GM12878 (cell line): ENCODE measurements around the gene GPR39. TPM values are rescaled to one million over a fixed set of nuclear protein-coding genes. Genes with fewer than 3 reads are reported as not detected.

Experiments used
- ATAC-seq: fragments of 200-7000 bp; cut with Tn5 transposase; 3 replicates; pipeline ENCODE4 v1.9.1; 2020; ENCODE audit warnings: mild to moderate bottlenecking, moderate library complexity
- BruUV-seq: library from RNA; stranded (reverse); fragments of 400-500 nt; replicated peaks from 2 replicates; lab custom pipeline; 2021; lab: Mats Ljungman, UMichigan
- CTCF ChIA-PET: fragments of 300-600 bp; sonication (Branson Sonifier 250); formaldehyde crosslinking; extraction: SDS; loops from one replicate; lab custom pipeline; 2021; ENCODE audit warnings: inconsistent platforms; lab: Yijun Ruan, JAX
- POLR2A ChIA-PET: fragments of 350-600 bp; formaldehyde crosslinking; extraction: SDS; loops from one replicate; lab custom pipeline; 2021; ENCODE audit warnings: inconsistent platforms; lab: Charles Lee
- RAD21 ChIA-PET: fragments of 300-600 bp; sonication (Branson Sonifier 250); formaldehyde crosslinking; loops from one replicate; lab custom pipeline; 2023; ENCODE audit warnings: antibody characterized with exemption; ENCODE audit not compliant: unreplicated experiment; lab: Charles Lee
- SMC1A ChIA-PET: fragments of 300-600 bp; sonication (Branson Sonifier 250); formaldehyde crosslinking; loops from one replicate; lab custom pipeline; 2023; ENCODE audit not compliant: unreplicated experiment, uncharacterized antibody; lab: Charles Lee
- DNase-seq: peaks from one replicate; pipeline ENCODE4 v3.0.0-alpha.2; 2011; ENCODE audit warnings: low read depth, low spot score
- FAIRE-seq: peaks from 3 replicates; lab custom pipeline; 2011; peaks lifted over from hg19 to GRCh38; lab: Jason Lieb, UNC
- H2AFZ ChIP-seq: 2 replicates; pipeline ENCODE4 v1.6.0; 2011; ENCODE audit warnings: low read depth, low read length, control low read depth; ENCODE audit not compliant: control insufficient read depth
- H3K27ac ChIP-seq: 2 replicates; pipeline ENCODE4 v1.5.1; 2011; ENCODE audit warnings: control low read depth; ENCODE audit not compliant: control insufficient read depth, insufficient read depth
- H3K27me3 ChIP-seq, 2 experiments: replicated peaks in 1 of 2; 2 replicates each; pipeline versions ENCODE4 v1.6.0 to v1.6.1; 2011; ENCODE audit warnings: low read length in 1 of 2; ENCODE audit not compliant: control insufficient read depth in 2 of 2, insufficient read depth in 2 of 2
- H3K36me3 ChIP-seq, 2 experiments: 2 replicates each; pipeline ENCODE4 v1.5.1; 2011; ENCODE audit warnings: low read length in 1 of 2; ENCODE audit not compliant: control insufficient read depth in 2 of 2, insufficient read depth in 2 of 2
- H3K4me1 ChIP-seq: 2 replicates; pipeline ENCODE4 v1.6.1; 2011; ENCODE audit warnings: mild to moderate bottlenecking, low read length, moderate library complexity, mixed read lengths; ENCODE audit not compliant: control insufficient read depth, insufficient read depth
- H3K4me2 ChIP-seq: 2 replicates; pipeline ENCODE4 v1.6.0; 2011; ENCODE audit warnings: control low read depth; ENCODE audit not compliant: control insufficient read depth, insufficient read depth
- H3K4me3 ChIP-seq: fragments of 200-600 bp; sonication (generic); 2 replicates; pipeline ENCODE4 v1.5.1; 2016
- H3K79me2 ChIP-seq: 2 replicates; pipeline ENCODE4 v1.6.0; 2011; ENCODE audit warnings: low read length; ENCODE audit not compliant: control insufficient read depth, insufficient read depth
- H3K9ac ChIP-seq: 2 replicates; pipeline ENCODE4 v1.8.0; 2011; ENCODE audit warnings: low read length, control low read depth, mixed read lengths; ENCODE audit not compliant: control insufficient read depth, insufficient read depth
- H3K9me3 ChIP-seq: replicated peaks from 3 replicates; pipeline ENCODE4 v1.5.1; 2011; ENCODE audit warnings: mild to moderate bottlenecking, low read length; ENCODE audit not compliant: control insufficient read depth, insufficient read depth
- H4K20me1 ChIP-seq: 2 replicates; pipeline ENCODE4 v1.6.0; 2011; ENCODE audit not compliant: control insufficient read depth, insufficient read depth
- BRCA1 ChIP-seq: IDR thresholded peaks from 2 replicates; pipeline ENCODE4 v1.6.1; 2011; ENCODE audit warnings: low read depth, low read length, improper control_type of control experiment
- CBFB ChIP-seq: IDR thresholded peaks from 2 replicates; pipeline ENCODE4 v1.6.1; 2016; ENCODE audit warnings: antibody characterized with exemption, low read depth
- KAT2A ChIP-seq: conservative IDR thresholded peaks from 2 replicates; pipeline ENCODE4 v1.6.1; 2011; ENCODE audit warnings: low read depth, low read length; ENCODE audit not compliant: control insufficient read depth
- KDM1A ChIP-seq: fragments of 200-600 bp; sonication (generic); IDR thresholded peaks from 2 replicates; pipeline ENCODE4 v1.6.1; 2016; ENCODE audit warnings: borderline replicate concordance
- LARP7 ChIP-seq: fragments of 450-650 bp; IDR thresholded peaks from 2 replicates; pipeline ENCODE4 v1.6.1; 2017; ENCODE audit warnings: mild to moderate bottlenecking
- PAX8 ChIP-seq: fragments of 450-650 bp; IDR thresholded peaks from 2 replicates; pipeline ENCODE4 v1.6.1; 2017; ENCODE audit warnings: mild to moderate bottlenecking, moderate library complexity
- POLR2AphosphoS5 ChIP-seq: IDR thresholded peaks from 2 replicates; pipeline ENCODE4 v1.6.1; 2011; ENCODE audit warnings: mild to moderate bottlenecking, low read length, inconsistent platforms
- RCOR1 ChIP-seq: conservative IDR thresholded peaks from 2 replicates; pipeline ENCODE4 v1.6.1; 2012; ENCODE audit warnings: low read depth, low read length, improper control_type of control experiment
- SIX5 ChIP-seq: IDR thresholded peaks from 2 replicates; pipeline ENCODE4 v1.6.1; 2011; ENCODE audit warnings: mild to moderate bottlenecking, low read depth, low read length, moderate library complexity; ENCODE audit not compliant: severe bottlenecking
- ZNF24 ChIP-seq: fragments of 450-650 bp; IDR thresholded peaks from 2 replicates; pipeline ENCODE4 v1.6.1; 2017; ENCODE audit warnings: antibody characterized with exemption, mild to moderate bottlenecking
- WGBS: methylation state at CpG from one replicate; pipeline ENCODE4 v1.1.6; 2016; ENCODE audit warnings: low lambda C conversion rate; ENCODE audit not compliant: insufficient replicate concordance, insufficient coverage; ENCODE audit errors: missing lambda C conversion rate; 5-methylcytosine and 5-hydroxymethylcytosine counted together
- in situ Hi-C: fragments of 300-500 bp; cut with MboI; formaldehyde crosslinking; loops from 9 replicates; pipeline ENCODE4 v1.14.3; 2018; ENCODE audit warnings: mixed read lengths
- intact Hi-C: fragments of 100-400 bp; cut with micrococcal nuclease; formaldehyde crosslinking; loops from one replicate; pipeline ENCODE4 v1.14.2; 2022; ENCODE audit not compliant: unreplicated experiment
- polyA plus RNA-seq, 11 experiments: library from polyadenylated mRNA; depleted of rRNA in 4 of 11; unstranded in 6 of 11; stranded (reverse) in 5 of 11; fragments of >200 nt; fragmentation: Nextera tagmentation in 4 of 11; fragmentation: Illumina TruSeq in 1 of 11; extraction: Ambion mirVana in 4 of 11; extraction: Trizol in 1 of 11; gene quantifications; 1 replicate in 1 of 11; 2 replicates in 10 of 11; pipeline versions ENCODE4 v1.2.1 to v1.2.3, GENCODE V29; 2011 to 2016; ENCODE audit warnings: inconsistent platforms in 2 of 11, missing spikeins in 2 of 11, low read depth in 1 of 11
- total RNA-seq, 4 experiments: library from RNA; depleted of rRNA in 3 of 4; stranded (reverse); fragments of >200 nt in 3 of 4; fragmentation: Illumina TruSeq in 1 of 4; extraction: Trizol in 1 of 4; gene quantifications; 2 replicates each; pipeline versions ENCODE4 v1.2.1 to v1.2.3, GENCODE V29; 2013 to 2021
- TF ChIP-seq, protein P1 (sequence below): fragments of 450-650 bp; IDR thresholded peaks from 2 replicates; pipeline ENCODE4 v1.6.1; 2017; ENCODE audit warnings: borderline replicate concordance

GPR39 gene
- total and polyA plus RNA-seq, 10 of the 15 experiments (the other 5 are each of a cell fraction or from before 2014, with no cell fraction given) = 0.05 to 0.23 TPM; not detected in 8

DNA sequence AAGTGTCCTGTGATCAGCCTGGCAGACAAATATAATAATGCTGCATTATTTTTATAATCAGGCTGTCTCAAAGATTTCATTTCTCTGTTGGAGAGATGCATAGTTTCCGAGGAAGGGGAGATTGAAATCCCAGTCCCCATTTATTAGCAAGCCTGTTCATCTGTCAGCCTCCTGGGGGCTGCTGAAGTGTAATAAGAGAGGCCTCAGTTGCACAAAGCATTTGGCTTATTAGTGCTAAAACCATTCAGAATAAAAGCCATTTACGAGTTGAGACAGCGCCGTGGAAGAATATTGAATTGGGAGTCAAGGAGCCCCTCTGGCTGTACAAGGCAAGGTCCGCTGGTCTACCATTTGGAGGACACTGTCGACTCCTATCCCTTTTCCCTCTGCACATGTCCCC lies 6.1 kb downstream of the GPR39 start:
- Histone ChIP-seq H3K79me2 (no peaks in the 10 kb centered on the region), H3K4me3 (no peak overlapping the region), H3K4me1 (no peaks in the 10 kb centered on the region), H3K4me2 (no peak overlapping the region), H3K9ac (no peak overlapping the region), H3K9me3 (no peaks in the 10 kb centered on the region), H3K36me3 (no peaks in the 10 kb centered on the region), H3K27ac (no peak overlapping the region), H3K27me3 (no peaks in the 10 kb centered on the region), H2AFZ (no peak overlapping the region), H4K20me1 (no peaks in the 10 kb centered on the region)
- ChIA-PET POLR2A (no interaction called here), RAD21 (no interaction called here), SMC1A (no interaction called here), CTCF (no interaction called here)
- intact Hi-C loops = no loop called here
- DNase-seq = no peak
- in situ Hi-C loops = no loop called here
- ATAC-seq = no peak
- BruUV-seq = no TSS peak
- TF ChIP-seq KDM1A (no peak), ZNF24 (no peak), RCOR1 (no peak), LARP7 (no peak), SIX5 (no peak), PAX8 (no peak), BRCA1 (no peak), CBFB (no peak), POLR2AphosphoS5 (no peak), KAT2A (no peak)
- TF ChIP-seq, protein P1, sequence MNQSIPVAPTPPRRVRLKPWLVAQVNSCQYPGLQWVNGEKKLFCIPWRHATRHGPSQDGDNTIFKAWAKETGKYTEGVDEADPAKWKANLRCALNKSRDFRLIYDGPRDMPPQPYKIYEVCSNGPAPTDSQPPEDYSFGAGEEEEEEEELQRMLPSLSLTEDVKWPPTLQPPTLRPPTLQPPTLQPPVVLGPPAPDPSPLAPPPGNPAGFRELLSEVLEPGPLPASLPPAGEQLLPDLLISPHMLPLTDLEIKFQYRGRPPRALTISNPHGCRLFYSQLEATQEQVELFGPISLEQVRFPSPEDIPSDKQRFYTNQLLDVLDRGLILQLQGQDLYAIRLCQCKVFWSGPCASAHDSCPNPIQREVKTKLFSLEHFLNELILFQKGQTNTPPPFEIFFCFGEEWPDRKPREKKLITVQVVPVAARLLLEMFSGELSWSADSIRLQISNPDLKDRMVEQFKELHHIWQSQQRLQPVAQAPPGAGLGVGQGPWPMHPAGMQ = no peak
- FAIRE-seq = no peak
- 16% methylated on average over 6 of the region's 6 CpGs for WGBS
